HEK293 (cell line): ENCODE measurements around the gene ATP6V1B1.

Source experiments
- CTCF ChIA-PET: fragments of 350-600 bp; formaldehyde crosslinking; extraction: SDS; loops from one replicate; lab custom pipeline; 2021; ENCODE audit warnings: antibody characterized with exemption; lab: Yijun Ruan, JAX
- POLR2A ChIA-PET: fragments of 300-600 bp; formaldehyde crosslinking; extraction: SDS; loops from one replicate; lab custom pipeline; 2020; ENCODE audit warnings: antibody characterized with exemption, inconsistent platforms; lab: Yijun Ruan, JAX
- H3K27ac ChIP-seq: fragments of 200-500 bp; sonication (Bioruptor generic); 2 replicates; pipeline ENCODE4 v1.5.1; 2014; ENCODE audit warnings: low read depth, low read length, control low read depth, inconsistent platforms; ENCODE audit errors: extremely low read depth
- H3K36me3 ChIP-seq, 2 experiments: fragments of 200-500 bp in 1 of 2; sonication (Bioruptor generic) in 1 of 2; 1 replicate in 1 of 2; 2 replicates in 1 of 2; pipeline ENCODE4 v1.5.1; 2014 to 2017; ENCODE audit warnings: inconsistent platforms in 2 of 2, low read length in 2 of 2; ENCODE audit not compliant: control insufficient read depth in 2 of 2, insufficient read depth in 1 of 2
- H3K4me1 ChIP-seq: fragments of 200-500 bp; sonication (Bioruptor generic); 2 replicates; pipeline ENCODE4 v1.5.1; 2014; ENCODE audit warnings: mild to moderate bottlenecking, low read length, inconsistent platforms; ENCODE audit not compliant: control insufficient read depth, insufficient read depth
- H3K4me3 ChIP-seq: 2 replicates; pipeline ENCODE4 v1.5.1; 2011; ENCODE audit warnings: low read depth, mild to moderate bottlenecking, control low read depth, low read length, moderate library complexity
- H3K9me3 ChIP-seq: fragments of 200-500 bp; sonication (Bioruptor generic); 2 replicates; pipeline ENCODE4 v1.5.1; 2014; ENCODE audit warnings: low read depth, low read length, inconsistent platforms; ENCODE audit not compliant: control insufficient read depth, insufficient read depth
- BCL11B ChIP-seq: fragments of 450-650 bp; formaldehyde crosslinking; IDR thresholded peaks from 2 replicates; pipeline ENCODE4 v1.5.1; 2016; ENCODE audit warnings: low read depth, missing biosample characterization, missing genetic modification characterization
- GLI2 ChIP-seq: fragments of 450-650 bp; formaldehyde crosslinking; IDR thresholded peaks from 2 replicates; pipeline ENCODE4; 2017; ENCODE audit warnings: missing biosample characterization, missing genetic modification characterization, low read depth, borderline replicate concordance
- GLI4 ChIP-seq: fragments of 450-650 bp; formaldehyde crosslinking; IDR thresholded peaks from 2 replicates; pipeline ENCODE4 v1.5.1; 2016; ENCODE audit warnings: missing biosample characterization, missing genetic modification characterization
- GLIS1 ChIP-seq: fragments of 450-650 bp; formaldehyde crosslinking; IDR thresholded peaks from 2 replicates; pipeline ENCODE4 v1.5.1; 2016; ENCODE audit warnings: missing biosample characterization, missing genetic modification characterization
- SETDB1 ChIP-seq: IDR thresholded peaks from one replicate; pipeline ENCODE4 v1.6.1; 2017; ENCODE audit warnings: mild to moderate bottlenecking, low read length, moderate library complexity, mixed read lengths; ENCODE audit not compliant: insufficient read length
- SP7 ChIP-seq: fragments of 450-650 bp; formaldehyde crosslinking; IDR thresholded peaks from 2 replicates; pipeline ENCODE4 v1.5.1; 2016; ENCODE audit warnings: missing biosample characterization, missing genetic modification characterization
- ZBTB20 ChIP-seq: fragments of 450-650 bp; formaldehyde crosslinking; IDR thresholded peaks from 2 replicates; pipeline ENCODE4 v1.5.1; 2016; ENCODE audit warnings: missing biosample characterization, missing genetic modification characterization
- ZBTB8A ChIP-seq: fragments of 450-650 bp; formaldehyde crosslinking; IDR thresholded peaks from 2 replicates; pipeline ENCODE4 v1.5.1; 2016; ENCODE audit warnings: missing biosample characterization, missing genetic modification characterization
- ZNF114 ChIP-seq: fragments of 450-650 bp; formaldehyde crosslinking; IDR thresholded peaks from 2 replicates; pipeline ENCODE4 v1.5.0; 2017; ENCODE audit warnings: missing biosample characterization, missing genetic modification characterization
- ZNF133 ChIP-seq: fragments of 450-650 bp; formaldehyde crosslinking; IDR thresholded peaks from 2 replicates; pipeline ENCODE4 v1.5.1; 2016; ENCODE audit warnings: missing biosample characterization, missing genetic modification characterization
- ZNF48 ChIP-seq: fragments of 450-650 bp; formaldehyde crosslinking; IDR thresholded peaks from 2 replicates; pipeline ENCODE4 v1.5.1; 2016; ENCODE audit warnings: missing biosample characterization, missing genetic modification characterization
- ZNF560 ChIP-seq: fragments of 450-650 bp; formaldehyde crosslinking; IDR thresholded peaks from 2 replicates; pipeline ENCODE4 v1.5.1; 2017; ENCODE audit warnings: missing biosample characterization, missing genetic modification characterization, borderline replicate concordance
- ZNF561 ChIP-seq: fragments of 450-650 bp; IDR thresholded peaks from 2 replicates; pipeline ENCODE4 v1.5.1; 2018; ENCODE audit warnings: missing biosample characterization, missing genetic modification characterization, borderline replicate concordance
- ZNF585B ChIP-seq: fragments of 450-650 bp; formaldehyde crosslinking; IDR thresholded peaks from 2 replicates; pipeline ENCODE4 v1.5.1; 2016; ENCODE audit warnings: missing biosample characterization, missing genetic modification characterization
- ZNF626 ChIP-seq: fragments of 450-650 bp; sonication (Bioruptor Pico); formaldehyde crosslinking; IDR thresholded peaks from 2 replicates; pipeline ENCODE4 v1.5.1; 2018; ENCODE audit warnings: missing biosample characterization, missing genetic modification characterization, inconsistent platforms
- ZNF654 ChIP-seq: fragments of 450-650 bp; formaldehyde crosslinking; IDR thresholded peaks from 2 replicates; pipeline ENCODE4 v1.5.1; 2016; ENCODE audit warnings: low read depth, missing biosample characterization, missing genetic modification characterization
- ZNF76 ChIP-seq: fragments of 450-650 bp; formaldehyde crosslinking; IDR thresholded peaks from 2 replicates; pipeline ENCODE4; 2016; ENCODE audit warnings: low read depth, missing biosample characterization, missing genetic modification characterization, borderline replicate concordance
- ZSCAN30 ChIP-seq: fragments of 450-650 bp; IDR thresholded peaks from 2 replicates; pipeline ENCODE4 v1.5.1; 2018; ENCODE audit warnings: missing biosample characterization, mild to moderate bottlenecking, missing genetic modification characterization, moderate library complexity
- TF ChIP-seq, protein P1 (sequence below): fragments of 450-650 bp; formaldehyde crosslinking; IDR thresholded peaks from 2 replicates; pipeline ENCODE4 v1.5.1; 2016; ENCODE audit warnings: missing biosample characterization, missing genetic modification characterization
- TF ChIP-seq, protein P2 (sequence below): fragments of 450-650 bp; formaldehyde crosslinking; IDR thresholded peaks from 2 replicates; pipeline ENCODE4 v1.5.1; 2016; ENCODE audit warnings: missing biosample characterization, missing genetic modification characterization
- TF ChIP-seq, protein P3 (sequence below): fragments of 450-650 bp; formaldehyde crosslinking; IDR thresholded peaks from 2 replicates; pipeline ENCODE4 v1.5.1; 2017; ENCODE audit warnings: missing biosample characterization, missing genetic modification characterization
- TF ChIP-seq, protein P4 (sequence below): fragments of 450-650 bp; formaldehyde crosslinking; IDR thresholded peaks from 2 replicates; pipeline ENCODE4 v1.5.1; 2016; ENCODE audit warnings: missing biosample characterization, missing genetic modification characterization, borderline replicate concordance

ATP6V1B1 gene

DNA sequence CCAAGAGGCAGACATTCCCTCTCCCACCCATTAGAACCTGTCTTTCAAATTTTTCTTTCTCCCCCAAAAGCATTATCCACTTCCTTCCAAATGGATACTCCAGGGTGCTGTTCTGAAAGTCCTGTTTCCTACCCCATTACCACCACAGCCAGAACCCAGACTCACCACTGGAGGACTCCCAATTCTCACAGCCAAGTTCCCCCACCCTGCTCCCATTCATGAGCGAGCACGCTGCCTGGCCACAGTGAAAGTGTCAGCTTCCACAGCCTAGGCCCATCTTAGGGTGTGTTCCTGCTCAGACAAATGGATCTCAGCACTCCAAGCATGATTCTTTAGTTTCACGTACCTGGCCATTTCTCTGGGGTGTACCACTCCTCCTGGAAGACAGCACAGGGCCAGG is 38.9 kb downstream of the ATP6V1B1 start (continued):
- TF ChIP-seq SP7 (no peak), ZNF76 (tag by site-specific recombination) (no peak), ZNF48 (tag by site-specific recombination) (no peak), GLIS1 (tag by site-specific recombination) (no peak), ZNF561 (no peak), ZNF114 (tag by site-specific recombination) (no peak), ZNF654 (tag by site-specific recombination) (no peak), SETDB1 (no peak)
- TF ChIP-seq, protein P1, sequence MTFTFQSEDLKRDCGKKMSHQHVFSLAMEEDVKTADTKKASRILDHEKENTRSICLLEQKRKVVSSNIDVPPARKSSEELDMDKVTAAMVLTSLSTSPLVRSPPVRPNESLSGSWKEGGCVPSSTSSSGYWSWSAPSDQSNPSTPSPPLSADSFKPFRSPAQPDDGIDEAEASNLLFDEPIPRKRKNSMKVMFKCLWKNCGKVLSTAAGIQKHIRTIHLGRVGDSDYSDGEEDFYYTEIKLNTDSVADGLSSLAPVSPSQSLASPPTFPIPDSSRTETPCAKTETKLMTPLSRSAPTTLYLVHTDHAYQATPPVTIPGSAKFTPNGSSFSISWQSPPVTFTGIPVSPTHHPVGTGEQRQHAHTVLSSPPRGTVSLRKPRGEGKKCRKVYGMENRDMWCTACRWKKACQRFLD (tag by site-specific recombination) = no peak

DNA sequence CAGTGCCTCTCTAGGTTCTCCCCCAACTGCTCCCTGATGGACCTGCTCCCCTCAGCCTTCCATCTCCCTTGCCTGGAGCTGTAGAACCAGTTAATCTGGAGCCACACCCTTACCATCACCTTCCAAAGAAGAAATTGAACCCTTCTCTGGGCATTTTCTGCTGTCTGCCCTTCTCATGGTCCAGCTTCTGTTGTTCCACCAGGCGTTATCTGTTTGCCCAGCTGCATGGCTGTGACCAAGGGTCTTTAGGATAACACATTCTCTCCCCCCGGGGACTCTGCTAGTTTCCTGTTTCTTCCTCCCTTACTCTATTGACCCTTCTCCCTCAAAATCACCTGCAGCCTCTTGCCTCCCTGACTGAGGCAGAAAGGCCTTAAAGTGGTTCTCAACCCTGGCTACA is 39.5 kb downstream of the ATP6V1B1 start:
- TF ChIP-seq ZNF585B (tag by site-specific recombination) (no peak), ZNF133 (no peak), ZBTB20 (no peak), GLI2 (tag by site-specific recombination) (no peak), GLI4 (no peak), GLIS1 (tag by site-specific recombination) (no peak), ZNF560 (tag by site-specific recombination) (no peak), BCL11B (tag by site-specific recombination) (no peak), ZNF626 (tag by site-specific recombination) (no peak), ZBTB8A (tag by site-specific recombination) (no peak), ZSCAN30 (tag by site-specific recombination) (no peak)
- TF ChIP-seq, protein P2, sequence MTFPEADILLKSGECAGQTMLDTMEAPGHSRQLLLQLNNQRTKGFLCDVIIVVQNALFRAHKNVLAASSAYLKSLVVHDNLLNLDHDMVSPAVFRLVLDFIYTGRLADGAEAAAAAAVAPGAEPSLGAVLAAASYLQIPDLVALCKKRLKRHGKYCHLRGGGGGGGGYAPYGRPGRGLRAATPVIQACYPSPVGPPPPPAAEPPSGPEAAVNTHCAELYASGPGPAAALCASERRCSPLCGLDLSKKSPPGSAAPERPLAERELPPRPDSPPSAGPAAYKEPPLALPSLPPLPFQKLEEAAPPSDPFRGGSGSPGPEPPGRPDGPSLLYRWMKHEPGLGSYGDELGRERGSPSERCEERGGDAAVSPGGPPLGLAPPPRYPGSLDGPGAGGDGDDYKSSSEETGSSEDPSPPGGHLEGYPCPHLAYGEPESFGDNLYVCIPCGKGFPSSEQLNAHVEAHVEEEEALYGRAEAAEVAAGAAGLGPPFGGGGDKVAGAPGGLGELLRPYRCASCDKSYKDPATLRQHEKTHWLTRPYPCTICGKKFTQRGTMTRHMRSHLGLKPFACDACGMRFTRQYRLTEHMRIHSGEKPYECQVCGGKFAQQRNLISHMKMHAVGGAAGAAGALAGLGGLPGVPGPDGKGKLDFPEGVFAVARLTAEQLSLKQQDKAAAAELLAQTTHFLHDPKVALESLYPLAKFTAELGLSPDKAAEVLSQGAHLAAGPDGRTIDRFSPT = no peak
- TF ChIP-seq, protein P3, sequence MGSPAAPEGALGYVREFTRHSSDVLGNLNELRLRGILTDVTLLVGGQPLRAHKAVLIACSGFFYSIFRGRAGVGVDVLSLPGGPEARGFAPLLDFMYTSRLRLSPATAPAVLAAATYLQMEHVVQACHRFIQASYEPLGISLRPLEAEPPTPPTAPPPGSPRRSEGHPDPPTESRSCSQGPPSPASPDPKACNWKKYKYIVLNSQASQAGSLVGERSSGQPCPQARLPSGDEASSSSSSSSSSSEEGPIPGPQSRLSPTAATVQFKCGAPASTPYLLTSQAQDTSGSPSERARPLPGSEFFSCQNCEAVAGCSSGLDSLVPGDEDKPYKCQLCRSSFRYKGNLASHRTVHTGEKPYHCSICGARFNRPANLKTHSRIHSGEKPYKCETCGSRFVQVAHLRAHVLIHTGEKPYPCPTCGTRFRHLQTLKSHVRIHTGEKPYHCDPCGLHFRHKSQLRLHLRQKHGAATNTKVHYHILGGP = no peak
- TF ChIP-seq, protein P4, sequence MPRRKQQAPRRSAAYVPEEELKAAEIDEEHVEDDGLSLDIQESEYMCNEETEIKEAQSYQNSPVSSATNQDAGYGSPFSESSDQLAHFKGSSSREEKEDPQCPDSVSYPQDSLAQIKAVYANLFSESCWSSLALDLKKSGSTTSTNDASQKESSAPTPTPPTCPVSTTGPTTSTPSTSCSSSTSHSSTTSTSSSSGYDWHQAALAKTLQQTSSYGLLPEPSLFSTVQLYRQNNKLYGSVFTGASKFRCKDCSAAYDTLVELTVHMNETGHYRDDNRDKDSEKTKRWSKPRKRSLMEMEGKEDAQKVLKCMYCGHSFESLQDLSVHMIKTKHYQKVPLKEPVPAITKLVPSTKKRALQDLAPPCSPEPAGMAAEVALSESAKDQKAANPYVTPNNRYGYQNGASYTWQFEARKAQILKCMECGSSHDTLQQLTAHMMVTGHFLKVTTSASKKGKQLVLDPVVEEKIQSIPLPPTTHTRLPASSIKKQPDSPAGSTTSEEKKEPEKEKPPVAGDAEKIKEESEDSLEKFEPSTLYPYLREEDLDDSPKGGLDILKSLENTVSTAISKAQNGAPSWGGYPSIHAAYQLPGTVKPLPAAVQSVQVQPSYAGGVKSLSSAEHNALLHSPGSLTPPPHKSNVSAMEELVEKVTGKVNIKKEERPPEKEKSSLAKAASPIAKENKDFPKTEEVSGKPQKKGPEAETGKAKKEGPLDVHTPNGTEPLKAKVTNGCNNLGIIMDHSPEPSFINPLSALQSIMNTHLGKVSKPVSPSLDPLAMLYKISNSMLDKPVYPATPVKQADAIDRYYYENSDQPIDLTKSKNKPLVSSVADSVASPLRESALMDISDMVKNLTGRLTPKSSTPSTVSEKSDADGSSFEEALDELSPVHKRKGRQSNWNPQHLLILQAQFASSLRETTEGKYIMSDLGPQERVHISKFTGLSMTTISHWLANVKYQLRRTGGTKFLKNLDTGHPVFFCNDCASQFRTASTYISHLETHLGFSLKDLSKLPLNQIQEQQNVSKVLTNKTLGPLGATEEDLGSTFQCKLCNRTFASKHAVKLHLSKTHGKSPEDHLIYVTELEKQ = no peak
- CTCF ChIA-PET = interaction anchor here (1.1 to 3.9 kb wide), 3 partner anchors 25 to 103 kb away, joined by 3 to 27 read pairs (median 4); no protein-coding TSS in a partner anchor
- POLR2A ChIA-PET = no interaction called here

More for the DNA sequence above, 39.5 kb downstream of the ATP6V1B1 start:
- Histone ChIP-seq H3K4me1 (no peaks in the 10 kb centered on the region), H3K4me3 (no peak overlapping the region), H3K9me3 (no peaks in the 10 kb centered on the region), H3K36me3 (no peaks in the 10 kb centered on the region; a peak in 1 of 3 replicates), H3K27ac (no peak overlapping the region)
